H1 (cell line): ENCODE data around the gene PRSS12. TPM values are rescaled to one million over a fixed set of nuclear protein-coding genes. Genes with fewer than 3 reads are reported as not detected.
"Not testable (repeated sequence)": the region's sequence is repeated elsewhere in the genome, so short reads cannot be mapped to it uniquely, and the experiment has no call there.

Experiments used
- CTCF ChIA-PET: fragments of 300-600 bp; sonication (Branson Sonifier 250); formaldehyde crosslinking; loops from one replicate; lab custom pipeline; 2021; ENCODE audit not compliant: partially characterized antibody; lab: Charles Lee
- POLR2A ChIA-PET: fragments of 300-600 bp; sonication (Branson Sonifier 250); formaldehyde crosslinking; loops from one replicate; lab custom pipeline; 2021; ENCODE audit warnings: inconsistent platforms; ENCODE audit not compliant: partially characterized antibody; lab: Charles Lee
- DNase-seq, 2 experiments: peaks; one replicate each; pipeline versions ENCODE4 v3.0.0 to v3.0.0-alpha.2; 2010 to 2022; ENCODE audit warnings: low spot score in 2 of 2, low read depth in 1 of 2, mixed read lengths in 1 of 2
- FAIRE-seq: peaks from 2 replicates; lab custom pipeline; 2011; peaks lifted over from hg19 to GRCh38; lab: Jason Lieb, UNC
- H2AFZ ChIP-seq: 2 replicates; pipeline ENCODE4 v1.8.1; 2012; ENCODE audit warnings: low read length, inconsistent platforms
- H2AK5ac ChIP-seq: 2 replicates; pipeline ENCODE4 v1.6.1; 2013; ENCODE audit warnings: low read depth, low read length
- H2BK120ac ChIP-seq: replicated peaks from 2 replicates; pipeline ENCODE3; 2013; ENCODE audit warnings: low read depth, low read length, inconsistent platforms
- H2BK12ac ChIP-seq: 2 replicates; pipeline ENCODE4 v1.6.1; 2013; ENCODE audit warnings: low read depth, low read length
- H2BK15ac ChIP-seq: 2 replicates; pipeline ENCODE4 v1.6.1; 2013; ENCODE audit warnings: low read length
- H2BK20ac ChIP-seq: 2 replicates; pipeline ENCODE4 v1.6.1; 2013; ENCODE audit warnings: low read length
- H2BK5ac ChIP-seq: 2 replicates; pipeline ENCODE4 v1.6.1; 2013; ENCODE audit warnings: low read depth, low read length
- H3K14ac ChIP-seq: 2 replicates; pipeline ENCODE4 v1.6.1; 2013; ENCODE audit warnings: inconsistent platforms; ENCODE audit not compliant: insufficient read length
- H3K18ac ChIP-seq: 2 replicates; pipeline ENCODE4 v1.6.1; 2013; ENCODE audit warnings: low read length; ENCODE audit errors: extremely low read depth
- H3K23ac ChIP-seq: 2 replicates; pipeline ENCODE4 v1.6.1; 2013; ENCODE audit warnings: inconsistent platforms; ENCODE audit not compliant: insufficient read length
- H3K23me2 ChIP-seq: 2 replicates; pipeline ENCODE4 v1.6.1; 2013; ENCODE audit warnings: low read depth, low read length
- H3K27ac ChIP-seq: 2 replicates; pipeline ENCODE4 v1.6.1; 2011; ENCODE audit warnings: low read depth, low read length, inconsistent platforms
- H3K27me3 ChIP-seq, 4 experiments: replicated peaks in 1 of 4; 1 replicate in 1 of 4; 2 replicates in 3 of 4; pipeline versions ENCODE4 v1.6.1 to v1.8.1; 2011 to 2013; ENCODE audit warnings: low read length in 3 of 4, mild to moderate bottlenecking in 3 of 4, inconsistent platforms in 2 of 4, mixed read lengths in 2 of 4, moderate library complexity in 1 of 4; ENCODE audit not compliant: control insufficient read depth in 3 of 4, insufficient read depth in 3 of 4; ENCODE audit errors: extremely low read depth in 1 of 4
- H3K36me3 ChIP-seq, 4 experiments: 2 replicates each; pipeline versions ENCODE4 v1.6.1 to v1.8.1; 2011 to 2013; ENCODE audit warnings: mild to moderate bottlenecking in 4 of 4, low read length in 3 of 4, moderate library complexity in 2 of 4, control low read depth in 1 of 4, inconsistent platforms in 1 of 4; ENCODE audit not compliant: insufficient read depth in 4 of 4, control insufficient read depth in 2 of 4
- H3K4ac ChIP-seq: replicated peaks from 2 replicates; pipeline ENCODE3; 2013; ENCODE audit warnings: low read length, low read depth, mixed read lengths, inconsistent platforms; ENCODE audit not compliant: insufficient read length
- H3K4me1 ChIP-seq, 4 experiments: replicated peaks in 1 of 4; 1 replicate in 1 of 4; 2 replicates in 3 of 4; pipeline versions ENCODE4 v1.6.1 to v1.8.1; 2011 to 2013; ENCODE audit warnings: low read length in 3 of 4, inconsistent platforms in 2 of 4, mixed read lengths in 1 of 4; ENCODE audit not compliant: insufficient read depth in 4 of 4, control insufficient read depth in 3 of 4
- H3K4me2 ChIP-seq, 2 experiments: 2 replicates each; pipeline versions ENCODE4 v1.6.1 to v1.8.1; 2011 to 2013; ENCODE audit warnings: low read depth in 2 of 2, low read length in 2 of 2, control low read depth in 1 of 2, inconsistent platforms in 1 of 2, mild to moderate bottlenecking in 1 of 2; ENCODE audit not compliant: insufficient read depth in 1 of 2
- H3K4me3 ChIP-seq, 4 experiments: fragments of 200-600, 300-600 bp in 1 of 4; sonication (generic), shearing (Covaris generic), sonication (Bioruptor Twin) in 1 of 4; 2 replicates each; pipeline versions ENCODE4 v1.5.1 to v1.8.1; 2011 to 2016; ENCODE audit warnings: low read length in 4 of 4, low read depth in 3 of 4, control low read depth in 2 of 4, inconsistent platforms in 2 of 4, mild to moderate bottlenecking in 2 of 4, mixed read lengths in 1 of 4, moderate library complexity in 1 of 4; ENCODE audit not compliant: insufficient read depth in 2 of 4; ENCODE audit errors: extremely low read depth in 1 of 4
- H3K56ac ChIP-seq: replicated peaks from 2 replicates; pipeline ENCODE3; 2013; ENCODE audit warnings: low read depth, mild to moderate bottlenecking, mixed read lengths, low read length, inconsistent platforms; ENCODE audit not compliant: insufficient read length
- H3K79me1 ChIP-seq: 2 replicates; pipeline ENCODE4 v1.6.1; 2013; ENCODE audit warnings: low read depth, low read length, control low read depth
- H3K79me2 ChIP-seq, 2 experiments: 2 replicates each; pipeline versions ENCODE4 v1.6.1 to v1.8.1; 2012 to 2013; ENCODE audit warnings: low read length in 2 of 2, mild to moderate bottlenecking in 2 of 2, inconsistent platforms in 1 of 2; ENCODE audit not compliant: insufficient read depth in 2 of 2, control insufficient read depth in 1 of 2
- H3K9ac ChIP-seq, 4 experiments: replicated peaks in 1 of 4; 1 replicate in 1 of 4; 2 replicates in 3 of 4; pipeline versions ENCODE4 v1.6.1 to v1.8.1; 2011 to 2013; ENCODE audit warnings: low read depth in 3 of 4, low read length in 3 of 4, control low read depth in 2 of 4, mild to moderate bottlenecking in 2 of 4, moderate library complexity in 2 of 4, inconsistent platforms in 1 of 4; ENCODE audit errors: extremely low read depth in 1 of 4
- H3K9me3 ChIP-seq, 2 experiments: 2 replicates each; pipeline versions ENCODE4 v1.6.1 to v1.8.1; 2012 to 2013; ENCODE audit warnings: mild to moderate bottlenecking in 2 of 2, moderate library complexity in 2 of 2, control low read depth in 1 of 2, inconsistent platforms in 1 of 2, low read depth in 1 of 2, low read length in 1 of 2, mixed read lengths in 1 of 2; ENCODE audit not compliant: insufficient read depth in 2 of 2
- H4K20me1 ChIP-seq, 2 experiments: replicated peaks in 1 of 2; 2 replicates each; pipeline versions ENCODE3 to v1.8.1; 2011 to 2013; ENCODE audit warnings: inconsistent platforms in 2 of 2, low read length in 2 of 2, mild to moderate bottlenecking in 1 of 2; ENCODE audit not compliant: insufficient read depth in 2 of 2, control insufficient read depth in 1 of 2
- H4K5ac ChIP-seq: 2 replicates; pipeline ENCODE4 v1.6.1; 2013; ENCODE audit warnings: low read length, low read depth, mixed read lengths, inconsistent platforms; ENCODE audit not compliant: insufficient read length
- H4K8ac ChIP-seq: 2 replicates; pipeline ENCODE4 v1.8.0; 2013; ENCODE audit warnings: mild to moderate bottlenecking, moderate library complexity, low read length, inconsistent platforms; ENCODE audit not compliant: insufficient read depth; ENCODE audit errors: extremely low read depth
- H4K91ac ChIP-seq: replicated peaks from 2 replicates; pipeline ENCODE3; 2013; ENCODE audit warnings: low read length, mixed read lengths, inconsistent platforms; ENCODE audit not compliant: insufficient read length
- WGBS, 2 experiments: shearing (Covaris generic) in 1 of 2; methylation state at CpG; one replicate each; pipeline versions ENCODE4 v1.1.6 to v1.1.7; 2013 to 2015; ENCODE audit warnings: low lambda C conversion rate in 2 of 2, mixed read lengths in 2 of 2, inconsistent platforms in 1 of 2, low coverage in 1 of 2, missing lambda C conversion rate in 1 of 2; ENCODE audit not compliant: insufficient replicate concordance in 2 of 2, insufficient coverage in 1 of 2, insufficient read length in 1 of 2; ENCODE audit errors: extremely low coverage in 1 of 2, missing lambda C conversion rate in 1 of 2; 5-methylcytosine and 5-hydroxymethylcytosine counted together
- polyA plus RNA-seq, 7 experiments: library from polyadenylated mRNA; depleted of rRNA in 3 of 7; stranded (reverse) in 5 of 7; unstranded in 2 of 7; fragments of >200 nt in 5 of 7; fragments of 200-250 nt in 2 of 7; gene quantifications; 1 replicate in 5 of 7; 2 replicates in 1 of 7; 4 replicates in 1 of 7; pipeline versions ENCODE4 v1.2.1 to v1.2.3, GENCODE V29; 2011 to 2013; ENCODE audit warnings: missing spikeins in 2 of 7, mixed read lengths in 2 of 7
- total RNA-seq: library from RNA; stranded (reverse); fragmentation: NEBNext Ultra II Directional; extraction: Animal tissue kit (Norgen Biotek cat#: 25700); gene quantifications from 2 replicates; pipeline ENCODE4 v1.2.1, GENCODE V29; 2021

Gene PRSS12
- total and polyA plus RNA-seq, 2 of the 8 experiments (the other 6 are each of a cell fraction or from before 2014, with no cell fraction given), result 2.6 to 9.3 TPM

DNA sequence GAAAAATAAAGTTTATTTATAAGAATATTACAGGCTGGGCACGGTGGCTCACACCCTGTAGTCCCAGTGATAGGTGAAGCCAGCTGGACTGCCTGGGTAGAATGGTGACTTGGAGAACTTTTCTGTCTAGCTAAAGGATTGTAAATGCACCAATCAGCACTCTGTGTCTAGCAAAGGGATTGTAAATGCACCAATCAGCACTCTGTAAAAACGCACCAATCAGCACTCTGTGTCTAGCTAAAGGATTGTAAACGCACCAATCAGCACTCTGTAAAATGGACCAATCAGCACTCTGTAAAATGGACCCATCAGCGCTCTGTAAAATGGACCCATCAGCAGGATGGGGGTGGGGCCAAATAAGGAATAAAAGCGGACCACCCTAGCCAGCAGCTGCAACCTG lies 39.7 kb upstream of the PRSS12 start:
- CTCF ChIA-PET, result interaction anchor here (0.9 kb wide), 1 partner anchor 12 kb away, joined by 3 read pairs; no protein-coding TSS in a partner anchor
- not testable (repeated sequence) for H2BK12ac ChIP-seq, DNase-seq, H2BK5ac ChIP-seq, H3K4ac ChIP-seq, H3K4me1 ChIP-seq, H3K14ac ChIP-seq, H4K20me1 ChIP-seq, H2AFZ ChIP-seq, FAIRE-seq, H3K27ac ChIP-seq, H2BK15ac ChIP-seq, H3K79me2 ChIP-seq, H3K4me3 ChIP-seq, H2AK5ac ChIP-seq, H3K23me2 ChIP-seq, H4K5ac ChIP-seq, H3K27me3 ChIP-seq, H3K36me3 ChIP-seq, H3K4me2 ChIP-seq, H2BK20ac ChIP-seq, H4K8ac ChIP-seq, H3K79me1 ChIP-seq, H2BK120ac ChIP-seq, H4K91ac ChIP-seq, H3K9me3 ChIP-seq, H3K9ac ChIP-seq, H3K56ac ChIP-seq, H3K18ac ChIP-seq, H3K23ac ChIP-seq
- WGBS, 2 experiments, result 91% methylated on average over 5 of the region's 5 CpGs; no CpG with 5 or more reads in 1 of the 2 experiments
- POLR2A ChIA-PET, result interaction anchor here (0.8 kb wide), 1 partner anchor 107 kb away, joined by 3 read pairs; no protein-coding TSS in a partner anchor
